Measurements from ENCODE around the gene SND1.

DNA sequence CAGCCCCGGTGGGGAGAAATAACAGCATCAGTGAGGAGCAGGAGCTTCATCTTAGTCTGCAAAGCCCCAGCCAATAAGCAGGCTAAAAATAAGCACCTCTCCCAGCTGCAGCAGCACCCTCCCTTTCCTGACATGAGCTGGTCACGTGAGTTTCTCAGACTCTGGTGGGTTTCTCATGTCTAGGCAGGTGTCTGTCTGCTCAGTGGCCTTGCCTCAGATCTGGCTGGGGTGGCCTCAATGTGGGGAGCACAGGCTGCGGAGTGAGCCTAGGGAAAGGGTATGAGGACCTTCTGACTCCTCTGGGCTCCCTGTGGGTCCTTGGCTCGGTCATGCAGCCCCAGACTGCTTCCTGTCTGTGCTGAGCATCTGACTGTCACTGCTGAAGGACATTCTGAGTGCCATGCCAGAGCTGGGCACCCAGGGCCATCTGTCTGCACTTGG lies 460.8 kb downstream of the SND1 start:
- TF ChIP-seq POLR2AphosphoS5 (IDR thresholded peaks at IDR 0.05) (no peak), POLR2A (IDR thresholded peaks at IDR 0.05) (no peak)
- TF ChIP-seq, protein P1, sequence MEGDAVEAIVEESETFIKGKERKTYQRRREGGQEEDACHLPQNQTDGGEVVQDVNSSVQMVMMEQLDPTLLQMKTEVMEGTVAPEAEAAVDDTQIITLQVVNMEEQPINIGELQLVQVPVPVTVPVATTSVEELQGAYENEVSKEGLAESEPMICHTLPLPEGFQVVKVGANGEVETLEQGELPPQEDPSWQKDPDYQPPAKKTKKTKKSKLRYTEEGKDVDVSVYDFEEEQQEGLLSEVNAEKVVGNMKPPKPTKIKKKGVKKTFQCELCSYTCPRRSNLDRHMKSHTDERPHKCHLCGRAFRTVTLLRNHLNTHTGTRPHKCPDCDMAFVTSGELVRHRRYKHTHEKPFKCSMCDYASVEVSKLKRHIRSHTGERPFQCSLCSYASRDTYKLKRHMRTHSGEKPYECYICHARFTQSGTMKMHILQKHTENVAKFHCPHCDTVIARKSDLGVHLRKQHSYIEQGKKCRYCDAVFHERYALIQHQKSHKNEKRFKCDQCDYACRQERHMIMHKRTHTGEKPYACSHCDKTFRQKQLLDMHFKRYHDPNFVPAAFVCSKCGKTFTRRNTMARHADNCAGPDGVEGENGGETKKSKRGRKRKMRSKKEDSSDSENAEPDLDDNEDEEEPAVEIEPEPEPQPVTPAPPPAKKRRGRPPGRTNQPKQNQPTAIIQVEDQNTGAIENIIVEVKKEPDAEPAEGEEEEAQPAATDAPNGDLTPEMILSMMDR (IDR thresholded peaks at IDR 0.05) = no peak

All from transverse colon (tissue), 4 donors.